Activated B cell treated with CpG ODN at 0.5 μM for 24 hours (primary cell): Measurements from ENCODE around the gene TP63. TPM values are rescaled to one million over a fixed set of nuclear protein-coding genes. Genes with fewer than 3 reads are reported as not detected.

ENCODE experiments used
- ATAC-seq: fragments of 200-7000 bp; cut with Tn5 transposase; one replicate; pipeline ENCODE4 v1.10.0; 2021; ENCODE audit warnings: low read depth, mild to moderate bottlenecking, moderate library complexity
- CTCF ChIA-PET: fragments of 350-600 bp; sonication (Branson Sonifier 250); formaldehyde crosslinking; loops from one replicate; lab custom pipeline; 2021; ENCODE audit warnings: antibody characterized with exemption; lab: Charles Lee
- POLR2A ChIA-PET: fragments of 350-600 bp; sonication (Branson Sonifier 250); formaldehyde crosslinking; loops from one replicate; lab custom pipeline; 2021; ENCODE audit warnings: antibody characterized with exemption; lab: Charles Lee
- DNase-seq: peaks from one replicate; pipeline ENCODE4 v3.0.0; 2022
- H3K27ac Mint-ChIP-seq: one replicate; pipeline ENCODE4 v1.8.0; 2020; ENCODE audit warnings: mixed read lengths
- H3K27me3 Mint-ChIP-seq: one replicate; pipeline ENCODE4 v1.8.0; 2021; ENCODE audit warnings: mixed read lengths
- H3K36me3 Mint-ChIP-seq: one replicate; pipeline ENCODE4 v1.8.0; 2021; ENCODE audit warnings: low read depth, mixed read lengths
- H3K4me1 Mint-ChIP-seq: one replicate; pipeline ENCODE4 v1.8.0; 2021; ENCODE audit warnings: mixed read lengths
- H3K4me3 Mint-ChIP-seq: one replicate; pipeline ENCODE4 v1.8.0; 2020; ENCODE audit warnings: mild to moderate bottlenecking, mixed read lengths
- H3K9me3 Mint-ChIP-seq: one replicate; pipeline ENCODE4 v1.8.0; 2020; ENCODE audit warnings: mixed read lengths
- intact Hi-C: fragments of 100-400 bp; cut with micrococcal nuclease; formaldehyde crosslinking; loops from one replicate; pipeline ENCODE4 v1.15.1; 2024
- total RNA-seq: library from RNA; stranded (reverse); gene quantifications from 2 replicates; pipeline ENCODE4 v1.2.3, GENCODE V29; 2022
- TF ChIP-seq, protein P1 (sequence below): fragments of 200-600 bp; IDR thresholded peaks from one replicate; pipeline ENCODE4 v1.8.0; 2022; ENCODE audit warnings: antibody characterized with exemption, mild to moderate bottlenecking

Gene TP63
- total RNA-seq, 1 donor from 2014 or later: 3.9 TPM

DNA sequence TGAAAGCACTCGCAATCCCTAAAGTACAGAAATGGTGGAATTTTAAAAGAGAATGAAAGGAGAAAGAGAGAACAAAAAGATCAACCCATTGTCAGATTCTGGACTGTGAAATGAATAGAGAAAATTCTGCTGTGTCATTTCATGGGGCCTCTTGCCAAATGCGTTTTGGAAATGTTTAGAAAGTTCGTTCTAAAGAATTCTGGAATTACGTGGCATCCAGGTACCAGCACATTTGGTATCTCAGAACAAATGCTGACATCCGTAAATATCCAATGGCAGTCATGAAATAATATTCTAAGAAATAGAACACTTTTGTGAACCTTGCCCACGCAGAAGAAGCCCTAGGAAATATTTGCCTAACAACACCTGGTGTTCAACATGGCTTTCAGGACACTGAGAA, 270.3 kb downstream of the TP63 start:
- ChIA-PET POLR2A (no interaction called here), CTCF (no interaction called here)
- Mint-ChIP-seq H3K9me3 (no peaks in the 10 kb centered on the region), H3K36me3 (no peaks in the 10 kb centered on the region), H3K27ac (no peak overlapping the region), H3K4me3 (no peak overlapping the region), H3K4me1 (no peaks in the 10 kb centered on the region), H3K27me3 (no peaks in the 10 kb centered on the region)
- intact Hi-C loops: no loop called here
- DNase-seq: no peak
- TF ChIP-seq, protein P1, sequence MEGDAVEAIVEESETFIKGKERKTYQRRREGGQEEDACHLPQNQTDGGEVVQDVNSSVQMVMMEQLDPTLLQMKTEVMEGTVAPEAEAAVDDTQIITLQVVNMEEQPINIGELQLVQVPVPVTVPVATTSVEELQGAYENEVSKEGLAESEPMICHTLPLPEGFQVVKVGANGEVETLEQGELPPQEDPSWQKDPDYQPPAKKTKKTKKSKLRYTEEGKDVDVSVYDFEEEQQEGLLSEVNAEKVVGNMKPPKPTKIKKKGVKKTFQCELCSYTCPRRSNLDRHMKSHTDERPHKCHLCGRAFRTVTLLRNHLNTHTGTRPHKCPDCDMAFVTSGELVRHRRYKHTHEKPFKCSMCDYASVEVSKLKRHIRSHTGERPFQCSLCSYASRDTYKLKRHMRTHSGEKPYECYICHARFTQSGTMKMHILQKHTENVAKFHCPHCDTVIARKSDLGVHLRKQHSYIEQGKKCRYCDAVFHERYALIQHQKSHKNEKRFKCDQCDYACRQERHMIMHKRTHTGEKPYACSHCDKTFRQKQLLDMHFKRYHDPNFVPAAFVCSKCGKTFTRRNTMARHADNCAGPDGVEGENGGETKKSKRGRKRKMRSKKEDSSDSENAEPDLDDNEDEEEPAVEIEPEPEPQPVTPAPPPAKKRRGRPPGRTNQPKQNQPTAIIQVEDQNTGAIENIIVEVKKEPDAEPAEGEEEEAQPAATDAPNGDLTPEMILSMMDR: no peak
- ATAC-seq: no peak

- intact Hi-C loops: no loop called here
- ATAC-seq (no peak), DNase-seq (no peak)
- Mint-ChIP-seq H3K36me3 (no peaks in the 10 kb centered on the region), H3K27me3 (no peaks in the 10 kb centered on the region), H3K27ac (no peak overlapping the region), H3K4me1 (no peaks in the 10 kb centered on the region), H3K4me3 (no peak overlapping the region), H3K9me3 (no peaks in the 10 kb centered on the region)
- CTCF ChIA-PET: no interaction called here
- POLR2A ChIA-PET: no interaction called here
- TF ChIP-seq, protein P1: no peak
Measured at GRCh38 chr3:189902230-189903186, 271.3 kb downstream of the TP63 start.

DNA sequence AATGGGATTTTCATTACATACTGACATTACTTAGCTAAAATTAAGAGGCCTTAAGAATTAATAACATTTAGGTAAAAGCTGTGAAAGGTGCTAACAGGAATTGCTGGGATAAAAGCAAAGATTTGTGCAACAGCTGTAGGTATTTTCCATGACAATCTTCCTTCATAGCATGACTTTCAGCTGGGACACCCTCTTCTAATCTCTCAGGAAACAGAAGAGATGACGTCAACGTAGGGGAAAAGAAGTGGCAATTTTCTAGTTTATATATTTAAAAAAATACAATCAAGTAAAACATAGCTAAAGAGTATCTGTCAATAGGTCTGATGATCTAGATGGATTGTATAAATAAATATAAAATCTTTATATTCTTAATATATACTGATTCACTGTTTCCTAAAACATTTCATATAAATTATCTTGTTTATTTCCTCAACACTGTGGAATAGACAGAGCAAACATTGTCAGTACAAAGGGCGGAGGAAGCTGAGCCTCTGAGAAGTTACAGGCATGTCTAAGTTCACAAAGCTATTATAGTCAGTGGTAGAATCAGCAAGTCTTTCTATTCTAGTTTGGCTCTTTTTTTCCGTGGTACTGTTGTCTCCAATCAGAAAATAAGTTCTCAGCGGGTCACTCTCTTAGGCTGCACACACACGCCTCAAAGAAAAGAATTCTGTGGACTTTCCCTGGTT, 272.5 kb downstream of the TP63 start:
- no peaks in the 10 kb centered on the region for H3K4me1 Mint-ChIP-seq
- ATAC-seq: no peak
- no peak for DNase-seq
- H3K27me3 Mint-ChIP-seq: no peaks in the 10 kb centered on the region
- CTCF ChIA-PET: no interaction called here
- no peak overlapping the region for H3K27ac Mint-ChIP-seq
- H3K4me3 Mint-ChIP-seq: no peak overlapping the region
- H3K9me3 Mint-ChIP-seq: no peaks in the 10 kb centered on the region
- intact Hi-C loops: no loop called here
- POLR2A ChIA-PET: no interaction called here
- H3K36me3 Mint-ChIP-seq: no peaks in the 10 kb centered on the region
- TF ChIP-seq, protein P1: no peak

DNA sequence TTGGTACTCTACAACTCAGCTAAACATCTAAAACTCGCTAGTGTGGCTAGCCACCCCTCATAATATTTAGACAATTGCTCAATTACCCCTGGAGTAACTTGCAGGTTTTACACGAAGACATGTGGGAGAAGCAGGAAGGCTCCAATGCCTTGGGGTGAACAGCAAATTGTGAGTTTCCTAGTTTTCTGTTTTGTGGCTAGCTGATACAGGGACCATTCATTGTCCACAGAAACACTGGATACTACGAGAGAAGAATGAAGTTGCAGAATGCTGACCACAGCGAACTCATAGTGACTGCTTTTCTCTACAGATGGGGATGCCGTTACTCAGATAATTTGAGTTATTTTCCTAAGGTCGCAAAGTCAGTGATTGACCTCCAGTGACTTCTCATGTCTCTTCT, 276.6 kb downstream of the TP63 start:
- ChIA-PET CTCF (no interaction called here), POLR2A (interaction anchor here (0.6 kb wide), 1 partner anchor 8 kb away, joined by 3 read pairs; no protein-coding TSS in a partner anchor)
- no peaks in the 10 kb centered on the region for H3K36me3 Mint-ChIP-seq
- intact Hi-C loops: no loop called here
- H3K27ac Mint-ChIP-seq: no peak overlapping the region
- H3K27me3 Mint-ChIP-seq: no peaks in the 10 kb centered on the region
- no peak for DNase-seq
- H3K4me1 Mint-ChIP-seq: no peaks in the 10 kb centered on the region
- no peak for ATAC-seq
- H3K4me3 Mint-ChIP-seq: no peak overlapping the region
- no peaks in the 10 kb centered on the region for H3K9me3 Mint-ChIP-seq
- TF ChIP-seq, protein P1: no peak

DNA sequence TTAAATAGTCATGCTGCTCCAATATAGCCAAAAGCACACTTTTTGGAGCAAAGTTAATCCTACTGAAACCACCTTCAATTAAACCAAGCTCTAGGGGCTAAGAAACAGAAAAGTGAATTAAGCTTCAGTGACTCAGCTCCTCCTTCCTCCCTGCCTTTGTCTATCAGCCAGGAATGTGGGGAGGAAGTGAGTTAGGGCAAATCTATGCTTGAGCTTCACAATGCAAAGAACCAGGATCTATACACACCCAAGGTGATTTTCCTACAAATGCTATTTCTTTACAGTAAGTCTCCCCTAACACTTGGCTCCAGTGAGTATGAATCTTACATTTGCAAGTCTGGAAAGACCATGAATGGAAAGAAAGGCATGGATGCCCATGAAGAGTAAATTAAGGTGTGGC, 277.5 kb downstream of the TP63 start:
- Mint-ChIP-seq H3K27ac (no peak overlapping the region), H3K36me3 (no peaks in the 10 kb centered on the region), H3K9me3 (no peaks in the 10 kb centered on the region), H3K4me3 (no peak overlapping the region), H3K4me1 (no peaks in the 10 kb centered on the region), H3K27me3 (no peaks in the 10 kb centered on the region)
- CTCF ChIA-PET: no interaction called here
- no peak for DNase-seq
- no peak for ATAC-seq
- TF ChIP-seq, protein P1: no peak
- intact Hi-C loops: no loop called here
- POLR2A ChIA-PET: no interaction called here
